ENCODE measurements around the gene NDRG3.
"Not testable (repeated sequence)": the region's sequence is repeated elsewhere in the genome, so short reads cannot be mapped to it uniquely, and the experiment has no call there.

Gene NDRG3

DNA sequence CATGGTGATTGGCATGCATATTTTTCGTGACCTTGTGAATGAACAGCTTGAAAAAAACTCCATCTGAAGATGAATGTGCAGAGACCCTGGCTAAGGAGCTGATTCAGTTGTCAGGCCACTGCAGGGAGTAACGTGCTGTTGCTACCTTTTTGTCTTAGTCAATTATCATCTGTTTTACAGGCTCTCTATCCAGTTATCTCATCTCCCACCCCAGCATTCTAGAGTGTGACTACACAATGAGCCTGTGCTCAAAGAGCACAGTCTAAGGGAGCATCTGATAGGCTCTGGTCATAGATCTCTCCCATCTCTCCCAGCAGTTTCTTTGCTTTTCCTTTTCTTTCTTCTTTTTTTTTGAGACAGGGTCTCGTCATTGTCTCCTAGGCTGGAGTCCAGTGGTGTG is 45.5 kb downstream of the NDRG3 start:
- in situ Hi-C loops (cut with MboI; ENCODE audit: low sequenced_read_pairs): no loop called here

DNA sequence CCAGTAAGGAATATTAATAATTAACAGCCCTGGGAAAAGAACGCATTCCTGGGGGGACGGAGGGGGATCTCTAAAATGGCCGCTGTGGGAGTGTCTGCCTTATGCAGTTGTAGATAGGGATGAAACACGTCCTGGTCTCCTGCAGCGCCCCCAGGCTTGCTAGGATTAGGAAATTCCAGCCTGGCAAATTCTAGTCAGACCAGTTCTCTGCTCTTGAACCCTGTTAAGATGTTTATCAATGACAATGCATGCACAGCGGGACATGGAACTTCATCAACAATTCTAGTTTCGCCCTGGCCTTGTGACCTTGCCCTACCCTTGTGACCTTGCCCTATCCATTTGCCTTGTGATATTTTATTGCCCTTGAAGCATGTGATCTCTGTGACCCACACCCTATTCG is 50.4 kb downstream of the NDRG3 start:
- in situ Hi-C loops (cut with MboI; ENCODE audit: low sequenced_read_pairs): not testable (repeated sequence)

DNA sequence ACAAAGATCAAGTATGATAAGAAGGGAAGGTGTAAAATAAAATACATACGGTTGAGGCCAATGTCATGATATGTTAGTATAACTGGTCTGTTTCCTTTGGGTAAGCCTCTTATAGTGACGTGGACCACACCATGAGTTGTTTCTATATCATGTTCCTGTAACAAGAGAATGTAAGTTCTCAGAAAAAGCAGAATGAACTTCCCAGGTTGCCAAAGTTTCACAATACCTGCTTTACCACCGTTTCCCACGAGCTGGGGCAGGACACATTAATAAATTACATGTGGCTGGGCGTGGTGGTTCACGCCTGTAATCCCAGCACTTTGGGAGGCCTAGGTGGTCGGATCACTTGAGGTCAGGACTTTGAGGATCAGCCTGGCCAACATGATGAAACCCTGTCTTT is 57.3 kb downstream of the NDRG3 start:
- in situ Hi-C loops (cut with MboI; ENCODE audit: low sequenced_read_pairs): no loop called here

DNA sequence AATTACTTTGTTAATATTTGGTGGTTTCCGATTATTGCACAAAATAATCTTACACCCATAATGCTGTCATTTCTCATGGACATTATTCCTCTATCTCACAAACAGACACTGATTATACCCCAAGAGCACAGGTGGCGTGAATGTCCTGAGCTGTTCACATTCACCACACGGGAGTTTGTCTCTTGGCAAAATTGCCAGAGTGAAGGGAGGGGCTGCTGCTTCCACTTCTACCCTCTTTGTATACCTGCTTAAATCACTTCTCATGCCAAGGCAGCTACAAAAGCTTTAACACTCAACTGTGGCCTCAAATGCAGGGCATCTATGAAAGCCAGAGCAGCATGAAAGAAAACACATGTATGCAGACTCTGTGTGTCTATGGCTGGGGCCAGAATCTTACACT is 58.0 kb downstream of the NDRG3 start:
- in situ Hi-C loops (cut with MboI; ENCODE audit: low sequenced_read_pairs): no loop called here

DNA sequence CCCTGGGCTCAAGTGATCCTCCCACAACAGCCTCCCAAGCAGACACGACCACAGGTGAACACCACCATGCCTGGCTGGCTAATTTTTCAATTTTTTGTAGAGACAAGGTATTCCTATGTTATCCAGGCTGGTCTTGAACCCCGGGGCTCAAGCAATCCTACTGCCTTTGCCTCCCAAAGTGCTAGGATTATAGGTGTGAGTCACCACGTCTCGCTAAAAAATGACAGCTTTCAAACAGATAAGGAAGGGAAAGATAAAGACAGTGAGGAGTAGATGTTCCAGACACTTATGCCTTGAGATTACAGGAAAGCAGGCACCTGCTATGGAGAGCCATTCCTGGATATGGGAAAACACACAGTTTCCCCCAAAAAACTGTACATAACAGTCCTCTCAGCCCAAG is 58.9 kb downstream of the NDRG3 start:
- in situ Hi-C loops (cut with MboI; ENCODE audit: low sequenced_read_pairs): no loop called here

DNA sequence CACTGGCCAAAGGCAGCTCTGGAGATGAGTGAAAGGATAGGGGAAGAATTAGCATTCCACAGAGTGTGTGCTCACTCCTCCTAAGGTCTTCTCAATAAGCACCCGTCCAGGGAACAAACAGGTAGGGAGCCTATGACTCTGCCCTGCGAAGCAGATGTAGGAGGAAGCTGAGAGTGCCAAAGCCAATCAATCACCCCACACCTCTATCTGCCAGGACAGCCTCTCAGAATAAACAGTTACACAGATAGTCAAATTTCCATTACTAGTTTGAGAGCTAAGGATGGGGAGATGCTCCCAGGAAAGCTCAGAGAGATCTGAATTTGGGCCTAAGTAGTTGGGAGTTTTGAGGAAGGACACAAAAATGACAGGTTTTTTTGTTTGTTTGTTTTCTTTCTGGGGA is 59.4 kb downstream of the NDRG3 start:
- in situ Hi-C loops (cut with MboI; ENCODE audit: low sequenced_read_pairs): no loop called here

DNA sequence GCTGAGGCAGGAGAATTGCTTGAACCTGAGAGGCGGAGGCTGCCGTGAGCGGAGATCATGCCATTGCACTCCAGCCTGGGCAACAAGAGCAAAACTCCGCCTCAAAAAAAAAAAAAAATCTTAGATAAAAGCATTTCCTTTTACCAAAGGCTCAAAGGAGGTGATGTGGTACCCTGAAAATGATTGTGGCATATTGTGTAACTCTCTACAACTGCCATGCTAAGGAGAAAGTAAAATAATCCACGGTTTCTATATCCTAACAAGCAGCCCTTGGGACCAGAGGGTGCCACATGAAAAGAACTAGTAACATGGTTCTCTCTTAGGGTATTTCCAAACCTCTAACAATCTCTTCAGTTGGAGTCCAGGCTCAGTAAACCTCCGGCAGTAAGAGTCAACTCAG is 61.1 kb downstream of the NDRG3 start:
- in situ Hi-C loops (cut with MboI; ENCODE audit: low sequenced_read_pairs): no loop called here

DNA sequence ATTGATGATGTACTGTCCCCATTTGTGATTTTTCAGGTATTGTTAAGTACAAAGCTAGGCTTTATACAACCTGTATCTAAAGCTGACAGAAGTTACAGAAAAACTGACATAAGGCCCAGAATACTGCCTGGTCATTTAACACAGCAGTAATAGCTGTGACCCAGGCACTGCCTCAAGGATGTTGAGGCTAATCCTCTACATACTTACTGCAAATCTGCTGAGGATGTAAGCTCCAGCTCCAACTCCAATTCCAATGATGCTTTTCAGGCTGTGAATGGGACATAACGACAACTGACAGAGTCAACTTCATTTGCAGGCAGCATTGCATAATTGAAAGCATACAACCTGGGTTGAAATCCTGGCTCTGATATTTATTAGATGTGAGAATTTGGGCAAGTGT is 63.6 kb downstream of the NDRG3 start:
- in situ Hi-C loops (cut with MboI; ENCODE audit: low sequenced_read_pairs): no loop called here

DNA sequence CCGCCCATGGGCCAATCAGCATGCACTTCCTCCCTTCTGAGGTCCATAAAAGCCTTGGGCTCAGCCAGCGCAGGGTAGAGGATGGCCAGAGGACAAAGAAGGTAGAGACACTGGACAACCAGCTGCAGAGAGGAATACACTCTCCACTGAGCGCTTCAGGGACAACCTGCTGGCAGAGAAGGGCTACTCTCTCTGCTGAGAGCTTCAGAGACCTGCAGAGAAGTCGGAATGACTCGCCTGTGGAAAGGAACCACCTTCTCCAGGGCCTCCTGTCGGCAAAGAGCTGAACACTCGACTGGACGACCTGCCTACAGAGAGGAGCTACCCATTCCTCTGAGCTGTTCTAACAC is 68.5 kb downstream of the NDRG3 start:
- in situ Hi-C loops (cut with MboI; ENCODE audit: low sequenced_read_pairs): no loop called here

DNA sequence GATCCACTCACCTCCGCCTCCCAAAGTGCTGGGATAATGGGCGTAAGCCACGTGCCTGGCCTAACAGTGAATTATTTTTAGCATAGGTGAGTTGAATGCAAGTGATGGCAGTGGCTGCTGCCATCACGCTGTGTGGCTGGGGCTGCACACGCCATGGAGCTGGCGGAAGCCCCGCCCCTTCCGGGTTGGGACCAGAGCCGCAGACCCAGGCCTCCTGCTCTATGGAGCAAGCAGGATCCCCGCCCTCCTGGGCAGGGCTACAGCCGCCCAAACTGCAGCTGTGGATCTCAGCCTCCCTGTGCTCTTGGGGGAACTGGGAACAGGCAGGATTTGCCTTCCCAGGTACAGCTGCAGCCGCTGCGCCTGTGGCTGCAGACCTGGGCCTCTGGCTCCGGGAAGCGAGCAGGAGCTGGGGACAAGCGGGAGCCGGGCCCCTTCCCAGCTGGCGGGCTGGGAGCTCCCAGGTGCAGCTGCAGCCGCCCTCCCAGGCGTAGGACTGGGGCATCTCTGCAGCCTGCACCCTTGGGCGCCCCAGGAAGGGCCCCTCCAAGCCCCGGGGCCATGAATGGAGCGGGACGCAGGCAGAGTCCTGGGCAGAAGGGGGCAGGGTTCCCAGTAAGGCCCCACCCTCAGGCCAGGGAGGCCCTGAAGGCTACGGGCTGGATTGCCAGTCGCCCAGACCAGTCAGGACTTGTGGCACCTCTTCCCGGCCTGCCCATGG is 69.0 kb downstream of the NDRG3 start:
- in situ Hi-C loops (cut with MboI; ENCODE audit: low sequenced_read_pairs): no loop called here

DNA sequence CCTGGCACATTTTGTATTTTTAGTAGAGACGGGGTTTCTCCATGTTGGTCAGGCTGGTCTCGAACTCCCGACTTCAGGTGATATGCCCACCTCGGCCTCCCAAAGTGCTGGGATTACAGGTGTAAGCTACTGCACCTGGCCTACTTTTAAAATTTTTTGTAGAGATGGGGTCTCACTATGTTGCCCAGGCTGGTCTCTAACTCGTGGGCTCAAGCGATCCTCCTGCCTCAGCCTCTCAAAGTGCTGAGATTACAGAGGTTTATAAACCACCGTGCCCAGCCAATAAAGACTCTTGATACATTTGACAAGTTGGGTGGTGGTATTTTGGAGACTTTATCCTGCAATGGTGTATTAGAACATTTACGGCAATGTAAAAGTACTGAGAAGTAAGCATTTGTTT is 70.3 kb downstream of the NDRG3 start:
- in situ Hi-C loops (cut with MboI; ENCODE audit: low sequenced_read_pairs): not testable (repeated sequence)

DNA sequence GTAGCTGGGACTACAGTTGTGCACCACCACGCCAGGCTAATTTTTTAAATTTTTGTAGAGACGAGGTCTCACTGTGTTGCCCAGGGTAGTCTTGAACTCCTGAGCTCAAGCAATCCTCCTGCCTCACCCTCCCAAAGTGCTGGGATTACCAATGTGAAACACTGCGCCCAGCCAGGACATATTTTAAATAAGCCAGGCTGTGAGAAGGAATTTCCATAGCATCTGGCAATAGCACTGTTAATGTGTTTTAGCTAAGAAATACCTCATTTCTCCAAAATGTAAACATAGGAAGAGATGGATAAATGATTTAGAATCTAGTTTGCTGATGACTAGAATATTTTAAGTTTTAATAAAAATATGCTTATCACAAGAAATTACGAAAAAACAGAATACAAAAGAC is 72.9 kb downstream of the NDRG3 start:
- in situ Hi-C loops (cut with MboI; ENCODE audit: low sequenced_read_pairs): no loop called here

DNA sequence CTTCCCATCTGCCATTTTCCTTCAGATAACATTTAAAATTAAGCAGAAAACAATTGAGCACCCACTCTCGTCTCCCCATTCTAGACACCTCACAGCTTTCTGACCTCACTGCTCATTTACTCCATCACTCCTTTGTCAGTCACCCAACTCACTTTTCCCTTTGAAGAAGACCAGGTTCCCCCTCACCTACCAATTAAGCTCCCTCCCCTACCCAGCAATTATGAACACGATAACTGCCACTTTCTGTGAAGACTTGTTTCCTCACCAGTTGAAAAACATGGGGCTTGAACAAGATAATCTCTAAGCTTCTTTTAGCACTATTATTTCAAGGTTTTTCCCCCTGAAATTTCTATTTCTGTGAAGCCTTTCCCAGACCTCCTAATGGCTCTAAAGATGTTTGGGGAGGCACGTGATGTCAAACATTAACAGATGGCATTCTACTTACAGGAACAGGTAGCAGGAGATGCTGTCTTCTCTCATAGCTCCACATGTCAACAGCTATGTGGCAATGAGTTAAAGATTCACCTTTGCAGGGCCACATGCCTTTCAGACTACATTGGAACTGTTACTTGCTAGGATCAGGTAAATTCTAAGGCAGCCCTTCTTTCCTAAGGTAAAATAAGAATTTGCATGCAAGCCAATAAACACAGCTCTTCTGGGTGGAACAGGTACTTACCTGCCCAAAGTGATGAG is 75.1 kb downstream of the NDRG3 start:
- in situ Hi-C loops (cut with MboI; ENCODE audit: low sequenced_read_pairs): no loop called here

DNA sequence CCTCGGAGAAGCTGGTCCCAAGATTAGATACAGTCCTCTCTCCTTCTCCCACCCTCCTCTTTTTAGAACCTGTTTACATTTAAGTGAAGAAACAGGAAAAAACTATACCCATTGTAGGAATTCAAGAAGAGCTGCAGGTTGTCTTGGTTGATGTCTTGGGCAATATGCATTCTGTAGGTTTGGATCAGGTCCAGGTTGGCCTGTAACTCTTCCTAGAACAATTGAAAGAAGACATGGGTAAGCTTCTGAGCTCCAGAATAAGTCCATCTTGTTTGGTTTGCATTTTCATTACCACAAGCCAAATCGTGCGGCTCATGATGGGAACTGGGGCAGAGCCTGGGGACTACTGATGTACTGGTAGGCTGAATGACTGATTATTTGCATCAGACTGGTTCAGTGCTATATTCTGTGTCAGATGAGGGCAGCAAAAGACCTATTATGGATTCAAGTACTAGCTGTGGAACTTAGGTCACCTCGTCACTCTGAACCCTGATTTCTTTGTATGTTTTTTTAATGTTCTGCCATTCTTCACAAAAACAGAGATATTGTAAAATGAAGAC is 79.6 kb downstream of the NDRG3 start:
- in situ Hi-C loops (cut with MboI; ENCODE audit: low sequenced_read_pairs): no loop called here

DNA sequence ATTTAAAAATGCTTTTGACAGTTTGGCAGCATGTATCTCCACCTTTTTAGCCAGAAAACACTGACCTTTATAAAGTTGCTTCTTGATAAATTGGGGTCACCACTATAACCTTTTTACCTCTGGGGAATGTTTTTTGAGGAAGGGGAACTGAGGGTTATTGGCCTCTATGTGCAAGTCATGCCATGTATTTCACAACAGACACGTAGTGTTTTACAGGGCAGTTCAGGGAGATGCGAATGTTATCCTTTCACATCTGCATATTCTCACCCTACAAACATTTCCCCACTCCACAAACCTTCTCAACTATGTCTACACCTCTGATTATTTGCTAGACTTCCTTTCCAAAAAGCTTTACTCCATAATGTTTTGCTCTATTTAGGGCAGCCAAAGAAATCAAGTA is 82.9 kb downstream of the NDRG3 start:
- in situ Hi-C loops (cut with MboI; ENCODE audit: low sequenced_read_pairs): no loop called here

DNA sequence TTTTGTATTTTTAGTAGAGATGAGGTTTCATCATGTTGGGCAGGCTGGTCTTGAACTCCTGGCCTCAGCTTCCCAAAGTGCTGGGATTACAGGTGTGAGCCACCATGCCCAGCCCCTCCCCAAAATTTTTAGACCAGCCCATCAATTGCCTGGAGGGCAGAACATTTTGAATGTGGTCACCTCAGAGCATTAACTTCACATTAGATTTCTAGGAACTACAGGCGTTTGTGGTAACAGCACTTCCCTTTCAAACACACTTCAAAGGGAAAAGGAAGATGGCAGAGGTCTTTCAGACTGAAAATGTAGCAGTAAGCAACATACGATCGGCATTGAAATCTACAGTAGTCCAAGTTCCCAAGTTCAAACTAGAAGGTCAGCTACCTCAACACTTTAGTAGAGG is 87.6 kb downstream of the NDRG3 start:
- in situ Hi-C loops (cut with MboI; ENCODE audit: low sequenced_read_pairs): no loop called here

DNA sequence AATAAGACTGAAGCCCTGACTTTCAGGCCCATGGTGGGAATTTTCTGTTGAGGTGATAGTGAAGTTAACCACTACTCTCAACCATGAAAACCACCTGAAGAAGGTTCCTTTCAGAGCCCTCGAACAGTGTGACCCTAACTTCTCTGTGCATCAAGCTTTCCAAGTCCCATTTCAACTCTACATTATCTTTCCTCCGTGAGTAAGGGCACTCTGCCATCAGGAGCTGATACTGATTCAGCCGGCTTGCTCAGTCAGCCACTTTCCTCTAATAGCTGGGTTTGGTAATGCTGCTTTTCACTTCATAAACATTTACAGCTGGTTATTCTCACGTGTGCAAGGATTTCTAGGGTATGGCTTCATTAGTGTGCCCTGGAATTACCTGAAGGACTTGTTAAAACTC is 89.2 kb downstream of the NDRG3 start:
- in situ Hi-C loops (cut with MboI; ENCODE audit: low sequenced_read_pairs): no loop called here

DNA sequence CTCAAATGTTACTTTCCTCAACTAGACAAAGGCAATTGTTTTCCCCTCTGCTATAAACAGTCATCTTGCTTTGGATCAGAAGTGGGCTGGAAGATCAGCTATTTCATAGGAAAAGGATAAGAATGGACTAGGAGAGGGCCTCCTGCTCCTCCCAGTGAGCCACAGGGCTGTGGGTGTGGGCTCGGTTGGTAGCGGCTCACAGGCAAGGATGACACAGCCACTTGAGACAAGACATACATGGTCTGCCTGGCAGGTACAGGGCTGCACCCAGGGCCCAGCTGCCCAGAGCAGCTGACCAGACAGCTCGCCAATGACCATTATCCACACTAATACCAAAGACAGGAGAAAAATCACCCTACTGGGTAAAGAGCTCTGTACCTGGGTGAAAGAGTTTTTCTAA is 90.9 kb downstream of the NDRG3 start:
- in situ Hi-C loops (cut with MboI; ENCODE audit: low sequenced_read_pairs): no loop called here

DNA sequence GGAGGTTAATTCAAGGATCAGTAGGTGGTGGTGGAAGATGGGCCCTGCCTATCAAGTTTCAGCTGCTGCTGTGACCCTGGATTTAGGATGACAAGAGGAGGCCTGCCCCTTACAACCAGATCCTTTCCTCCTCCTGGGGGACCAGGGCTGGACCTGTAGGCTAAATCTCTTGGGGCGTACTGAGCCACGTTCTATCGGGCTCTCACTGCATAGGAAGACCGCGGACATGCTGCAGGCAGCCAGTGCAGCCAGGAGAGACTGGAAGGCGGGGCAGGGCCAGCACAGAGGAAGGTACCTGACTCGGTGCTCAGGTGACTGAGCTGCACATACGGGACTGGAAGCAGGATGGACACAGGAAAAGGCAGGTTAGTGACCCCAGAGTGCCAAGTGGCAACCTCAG is 91.4 kb downstream of the NDRG3 start:
- in situ Hi-C loops (cut with MboI; ENCODE audit: low sequenced_read_pairs): no loop called here

DNA sequence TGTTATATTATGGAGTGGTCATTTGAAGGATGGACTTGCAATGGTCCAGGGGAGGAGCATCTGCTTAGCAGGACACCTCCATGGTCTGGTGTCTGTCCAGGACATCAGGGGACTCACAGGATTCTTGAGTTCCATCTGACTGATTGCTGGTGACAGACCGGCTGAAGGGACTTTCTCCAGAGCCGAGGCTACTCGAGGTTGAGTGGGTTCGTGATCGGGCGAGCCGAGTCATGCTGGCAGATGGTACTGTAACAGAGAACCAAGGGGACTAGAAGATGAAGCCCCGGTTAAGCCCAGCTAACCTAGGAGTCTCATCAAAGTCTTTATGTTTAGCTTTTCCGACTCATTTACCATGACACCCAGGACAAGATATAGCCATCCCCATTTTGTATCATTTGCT is 92.4 kb downstream of the NDRG3 start:
- in situ Hi-C loops (cut with MboI; ENCODE audit: low sequenced_read_pairs): no loop called here

DNA sequence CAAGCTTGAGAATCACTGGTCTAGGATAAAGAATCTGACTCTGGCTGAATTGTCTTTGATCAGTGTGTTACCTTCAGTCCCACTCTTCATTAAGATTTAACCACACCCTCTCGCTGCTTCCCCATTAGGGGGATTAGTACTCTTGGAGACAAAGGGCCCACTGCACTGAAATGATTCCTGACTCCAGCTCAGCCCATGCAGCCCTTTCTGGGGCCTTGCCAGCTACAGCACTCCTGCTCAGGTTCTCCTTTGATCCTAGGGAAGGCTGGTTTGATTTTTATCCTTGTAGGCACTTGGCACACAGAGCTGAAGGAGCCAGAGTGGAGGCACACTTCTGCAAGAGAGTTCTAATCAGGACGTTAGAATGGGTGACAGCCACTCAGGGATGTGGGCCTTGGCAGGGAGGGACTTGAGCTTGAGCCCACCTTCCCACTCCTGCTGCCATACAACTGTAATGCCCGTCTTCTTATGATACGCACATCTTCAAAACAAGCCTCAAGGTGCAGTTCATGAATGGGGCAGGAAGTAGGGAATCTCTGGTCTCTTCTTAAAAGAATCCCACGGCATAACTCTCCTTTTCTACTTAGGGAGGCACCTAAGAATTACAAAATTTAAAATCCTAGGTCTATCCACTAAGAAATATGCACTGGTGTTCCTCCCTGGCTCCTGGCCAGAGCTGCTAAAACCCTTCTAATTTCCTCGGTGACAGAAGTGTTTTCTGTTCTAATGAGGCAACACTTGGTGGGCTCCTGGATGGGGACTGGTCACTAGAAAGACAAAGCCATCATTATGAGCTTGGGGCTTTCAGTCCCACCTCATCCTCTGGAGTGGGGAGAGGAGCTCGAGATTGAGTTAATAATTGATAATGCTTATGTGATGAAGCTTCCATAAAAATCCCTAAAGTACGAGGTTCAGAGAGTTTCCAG is 98.4 kb downstream of the NDRG3 start:
- in situ Hi-C loops (cut with MboI; ENCODE audit: low sequenced_read_pairs): no loop called here

DNA sequence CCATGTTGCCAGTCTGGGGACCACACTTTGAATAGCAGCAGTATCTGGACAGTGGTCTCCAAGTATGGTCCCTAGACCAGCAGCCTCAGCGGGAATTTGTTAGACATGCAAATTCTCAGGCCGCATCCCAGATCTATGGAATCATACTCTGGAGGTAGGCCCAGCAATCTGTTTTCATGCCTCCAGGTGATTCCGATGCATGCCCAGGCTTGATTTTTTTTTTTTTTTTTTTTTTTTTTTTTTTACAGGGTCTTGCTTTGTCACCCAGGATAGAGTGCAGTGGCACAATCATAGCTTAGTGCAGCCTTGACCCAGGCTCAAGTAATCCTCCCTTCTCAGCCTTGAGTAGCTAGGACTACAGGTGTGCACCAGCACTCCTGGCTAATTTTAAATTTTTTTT is 99.2 kb downstream of the NDRG3 start:
- in situ Hi-C loops (cut with MboI; ENCODE audit: low sequenced_read_pairs): no loop called here
